Activated T-helper 2 cell treated with anti-CD3 and anti-CD28 coated beads, Interferon-gamma antibody, Interleukin-2, Interleukin-4, amounts not matched to agents 10 μg/mL and 5 μg/mL and 100 μg/mL, durations not matched to agents 14 hours and 24 hours and 36 hours (primary cell): Measurements from ENCODE around the gene DYDC1. TPM values are rescaled to one million over a fixed set of nuclear protein-coding genes. Genes with fewer than 3 reads are reported as not detected.

Experiments used
- DNase-seq: peaks from one replicate; pipeline ENCODE4 v3.0.0; 2021; ENCODE audit warnings: low spot score
- H3K27ac Mint-ChIP-seq: one replicate; pipeline ENCODE4 v1.8.0; 2021; ENCODE audit warnings: mixed read lengths
- H3K27me3 Mint-ChIP-seq: one replicate; pipeline ENCODE4 v1.8.0; 2021; ENCODE audit warnings: low read depth, mixed read lengths
- H3K36me3 Mint-ChIP-seq: one replicate; pipeline ENCODE4 v1.8.0; 2021; ENCODE audit warnings: low read depth, mixed read lengths
- H3K4me1 Mint-ChIP-seq: one replicate; pipeline ENCODE4 v1.8.0; 2021; ENCODE audit warnings: low read depth, mixed read lengths
- H3K4me3 Mint-ChIP-seq: one replicate; pipeline ENCODE4 v1.8.0; 2021; ENCODE audit warnings: low read depth, mild to moderate bottlenecking, moderate library complexity, mixed read lengths
- H3K9me3 Mint-ChIP-seq: one replicate; pipeline ENCODE4 v1.8.0; 2021; ENCODE audit warnings: mixed read lengths
- intact Hi-C: fragments of 100-400 bp; cut with micrococcal nuclease; formaldehyde crosslinking; loops from one replicate; pipeline ENCODE4 v1.15.1; 2023
- total RNA-seq: library from RNA; stranded (reverse); gene quantifications from 2 replicates; pipeline ENCODE4 v1.2.3, GENCODE V29; 2022

DYDC1 gene
- total RNA-seq, result not detected in 2 replicates

DNA sequence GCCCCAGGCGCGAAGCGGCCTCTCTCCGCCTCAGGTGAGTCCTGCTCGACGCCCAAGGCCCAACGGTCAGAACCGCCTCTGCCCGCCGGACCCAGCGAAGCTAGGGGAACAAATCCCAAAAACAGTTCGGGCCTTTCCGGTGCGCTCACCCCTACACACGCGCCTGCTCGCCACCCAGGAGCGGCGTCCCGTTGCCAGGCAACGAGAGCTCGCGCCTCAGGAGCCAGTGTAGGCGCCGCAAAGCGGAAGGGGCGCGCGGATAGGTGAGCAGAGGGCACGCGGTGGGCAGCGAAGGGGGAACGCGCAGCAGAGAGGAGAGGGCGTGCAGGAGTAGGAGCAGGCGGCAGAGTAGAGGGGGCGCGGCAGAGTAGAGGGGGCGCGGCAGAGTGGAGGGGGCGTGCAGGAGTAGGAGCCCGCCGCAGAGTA lies at the start of gene DYDC1, which contains the start of gene DYDC2:
TSS of gene DYDC1 (minus strand) at position 193 of the 426 bp plus-strand sequence. CDS start 4,154 bp downstream, outside the sequence.
TSS of gene DYDC2 (plus strand) at position 219 of the 426 bp plus-strand sequence. CDS start 5,663 bp downstream, outside the sequence.
- DNase-seq, result peak; percentile 32
- intact Hi-C loops, result no loop called here
- no peaks in the 10 kb centered on the region for H3K9me3 Mint-ChIP-seq
- peaks cover 44% of the 10 kb centered on the region for H3K27me3 Mint-ChIP-seq
- no peak within 1 kb of the TSS for H3K27ac Mint-ChIP-seq
- H3K36me3 Mint-ChIP-seq, result no peaks in the 10 kb centered on the region
- H3K4me1 Mint-ChIP-seq, result peaks cover 2% of the 10 kb centered on the region
- H3K4me3 Mint-ChIP-seq, result peak within 1 kb of the TSS; percentile 67

DNA sequence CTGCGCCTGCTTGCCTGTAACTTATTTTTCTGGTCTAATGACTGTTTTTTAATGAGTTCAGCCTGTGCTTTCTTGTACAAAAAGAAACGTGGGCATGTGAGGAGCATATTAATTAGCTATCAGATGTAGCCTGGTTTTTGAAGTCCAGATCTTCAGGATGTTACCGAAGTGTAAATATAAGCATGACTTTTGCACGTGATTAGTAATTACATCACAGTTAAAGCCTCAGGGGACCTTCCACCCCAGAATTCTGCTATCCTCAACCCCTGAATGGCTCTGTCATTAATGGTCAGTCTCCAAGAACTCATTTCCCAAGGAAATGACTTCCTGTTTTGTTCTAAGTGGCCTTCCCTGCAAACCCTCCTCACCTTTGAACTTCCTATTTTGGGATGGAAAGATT lies 49.6 kb upstream of the DYDC1 start:
- no peaks in the 10 kb centered on the region for H3K9me3 Mint-ChIP-seq
- no peak for DNase-seq
- H3K27ac Mint-ChIP-seq, result no peak overlapping the region
- no peaks in the 10 kb centered on the region for H3K36me3 Mint-ChIP-seq
- H3K4me1 Mint-ChIP-seq, result peaks cover 19% of the 10 kb centered on the region
- H3K4me3 Mint-ChIP-seq, result no peak overlapping the region
- intact Hi-C loops, result no loop called here
- H3K27me3 Mint-ChIP-seq, result peaks cover 28% of the 10 kb centered on the region

DNA sequence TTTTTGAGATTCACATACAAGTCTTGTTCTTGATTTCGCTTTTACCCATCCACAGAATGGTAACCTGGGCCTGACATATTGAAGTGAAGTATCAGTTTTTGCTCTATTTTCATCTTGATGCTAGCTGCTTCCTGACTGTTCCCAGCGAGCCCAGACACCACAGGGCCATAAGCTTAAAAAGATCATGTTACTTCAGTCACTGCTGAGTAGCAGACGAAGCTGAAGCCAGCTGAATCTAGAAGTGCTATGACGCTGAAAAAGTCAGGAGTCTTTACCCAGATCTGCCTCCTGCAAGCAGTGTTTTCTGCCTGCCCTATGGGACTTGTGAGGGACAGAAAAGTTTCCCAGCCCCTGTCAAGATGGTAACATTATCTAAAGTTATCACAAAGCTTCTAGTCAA lies 49.1 kb upstream of the DYDC1 start:
- Mint-ChIP-seq H3K4me1 (peaks cover 14% of the 10 kb centered on the region), H3K27ac (no peak overlapping the region), H3K27me3 (peaks cover 28% of the 10 kb centered on the region), H3K4me3 (no peak overlapping the region), H3K36me3 (no peaks in the 10 kb centered on the region), H3K9me3 (no peaks in the 10 kb centered on the region)
- DNase-seq, result no peak
- intact Hi-C loops, result no loop called here

DNA sequence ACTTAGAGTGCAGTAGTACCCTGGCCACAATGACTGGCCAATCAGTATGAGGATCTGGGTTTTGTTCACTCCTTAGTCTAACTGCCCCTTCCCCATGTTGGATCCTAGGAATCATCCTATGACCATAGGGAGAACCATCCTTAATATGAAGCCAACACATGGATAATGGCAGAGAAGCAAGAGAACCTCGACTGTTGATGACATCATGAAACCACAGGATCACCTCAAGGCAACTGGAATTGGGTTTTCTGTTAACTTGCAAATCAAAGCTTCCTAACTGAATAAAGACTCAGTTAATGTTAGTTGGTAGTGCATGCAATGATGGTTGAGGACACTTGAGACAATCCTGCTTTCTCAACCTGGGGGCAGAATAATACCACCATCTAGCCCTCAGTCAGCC lies 48.5 kb upstream of the DYDC1 start:
- no peak overlapping the region for H3K27ac Mint-ChIP-seq
- no peaks in the 10 kb centered on the region for H3K9me3 Mint-ChIP-seq
- intact Hi-C loops, result no loop called here
- H3K4me3 Mint-ChIP-seq, result no peak overlapping the region
- peaks cover 28% of the 10 kb centered on the region for H3K27me3 Mint-ChIP-seq
- no peaks in the 10 kb centered on the region for H3K36me3 Mint-ChIP-seq
- peaks cover 12% of the 10 kb centered on the region for H3K4me1 Mint-ChIP-seq
- no peak for DNase-seq

DNA sequence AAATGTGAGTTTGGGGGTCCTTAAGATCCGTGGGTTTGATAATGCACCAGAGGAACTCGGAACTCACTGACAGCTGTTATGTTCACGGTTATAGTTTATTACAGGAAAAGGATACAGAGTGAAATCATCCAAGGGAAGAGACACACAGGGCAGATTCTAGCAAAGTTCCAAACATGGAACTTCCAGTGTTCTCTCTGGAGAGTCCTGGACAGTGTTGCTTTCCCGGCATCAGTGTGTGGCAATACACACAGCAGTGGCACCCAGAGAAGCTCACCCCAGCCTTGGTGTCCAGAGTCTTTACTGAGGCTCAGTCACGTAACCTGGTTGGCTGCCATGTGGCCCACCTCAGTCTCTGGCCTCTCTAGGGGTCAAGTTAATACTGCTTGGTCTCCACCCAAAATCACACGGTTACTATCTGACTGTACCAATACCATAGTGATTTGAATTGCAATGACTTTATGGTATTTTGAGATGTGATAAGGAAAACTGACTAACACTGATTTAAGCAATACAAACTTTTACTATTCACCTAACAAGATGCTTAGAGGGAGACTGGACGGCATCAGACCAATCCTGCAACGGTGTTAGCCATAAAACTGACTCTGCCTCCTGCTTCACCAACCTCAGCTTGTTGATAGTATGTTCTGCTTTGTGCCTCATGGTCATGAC lies 43.7 kb upstream of the DYDC1 start:
- H3K9me3 Mint-ChIP-seq, result no peaks in the 10 kb centered on the region
- intact Hi-C loops, result no loop called here

DNA sequence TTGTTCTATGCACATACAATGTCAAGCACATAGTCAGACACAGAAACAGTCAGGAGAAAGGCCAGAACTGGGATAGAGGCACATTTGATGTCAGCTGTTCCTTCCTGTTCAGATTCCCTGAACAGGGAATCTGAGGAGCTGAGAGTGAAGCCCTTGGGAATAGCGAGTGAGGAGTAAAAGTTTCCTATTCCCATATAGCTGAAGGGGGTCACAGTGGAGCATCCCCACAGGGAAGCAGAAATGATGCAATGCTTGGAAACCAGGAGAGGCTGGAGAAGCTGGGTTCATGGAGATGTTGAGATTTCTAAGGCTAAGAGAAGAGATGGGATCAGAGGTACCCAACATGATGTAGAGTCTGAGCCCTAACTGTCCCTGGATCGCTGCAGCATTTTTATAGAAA lies 40.5 kb upstream of the DYDC1 start:
- no peak for DNase-seq
- H3K4me3 Mint-ChIP-seq, result no peak overlapping the region
- no peaks in the 10 kb centered on the region for H3K9me3 Mint-ChIP-seq
- H3K27me3 Mint-ChIP-seq, result peaks cover 11% of the 10 kb centered on the region
- intact Hi-C loops, result no loop called here
- no peaks in the 10 kb centered on the region for H3K36me3 Mint-ChIP-seq
- H3K4me1 Mint-ChIP-seq, result no peaks in the 10 kb centered on the region
- no peak overlapping the region for H3K27ac Mint-ChIP-seq

More for the DNA sequence above, 43.7 kb upstream of the DYDC1 start:
- no peak for DNase-seq
- Mint-ChIP-seq H3K36me3 (no peaks in the 10 kb centered on the region), H3K4me1 (no peaks in the 10 kb centered on the region), H3K27me3 (peaks cover 15% of the 10 kb centered on the region), H3K4me3 (no peak overlapping the region), H3K27ac (no peak overlapping the region)

DNA sequence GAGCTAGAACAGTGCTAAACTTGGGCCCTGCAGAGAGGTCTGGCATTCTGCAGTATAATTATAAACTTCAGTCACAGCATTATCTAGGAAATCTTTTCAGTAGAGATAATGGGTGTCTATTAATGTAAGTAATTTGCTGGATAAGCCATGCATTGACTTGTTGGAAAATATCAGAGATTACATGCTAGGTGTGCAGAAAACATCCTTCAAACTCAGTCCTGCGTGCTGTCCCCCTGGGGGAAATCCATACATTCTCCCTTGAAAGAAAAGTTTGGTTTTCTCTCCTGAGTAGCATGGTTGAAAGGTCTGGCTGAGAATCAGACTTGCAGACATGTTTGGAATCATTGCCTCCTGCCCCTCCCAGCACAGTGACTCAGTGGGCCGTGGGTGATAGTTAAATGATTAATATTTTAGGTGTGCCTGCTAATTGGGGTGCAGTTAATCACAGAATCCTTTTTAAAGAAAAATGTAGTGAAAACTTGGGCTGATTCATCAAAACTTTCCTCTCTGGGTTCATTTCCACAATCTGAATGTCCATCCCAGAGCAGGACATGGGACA lies 37.9 kb upstream of the DYDC1 start:
- intact Hi-C loops, result no loop called here
- H3K4me3 Mint-ChIP-seq, result no peak overlapping the region

DNA sequence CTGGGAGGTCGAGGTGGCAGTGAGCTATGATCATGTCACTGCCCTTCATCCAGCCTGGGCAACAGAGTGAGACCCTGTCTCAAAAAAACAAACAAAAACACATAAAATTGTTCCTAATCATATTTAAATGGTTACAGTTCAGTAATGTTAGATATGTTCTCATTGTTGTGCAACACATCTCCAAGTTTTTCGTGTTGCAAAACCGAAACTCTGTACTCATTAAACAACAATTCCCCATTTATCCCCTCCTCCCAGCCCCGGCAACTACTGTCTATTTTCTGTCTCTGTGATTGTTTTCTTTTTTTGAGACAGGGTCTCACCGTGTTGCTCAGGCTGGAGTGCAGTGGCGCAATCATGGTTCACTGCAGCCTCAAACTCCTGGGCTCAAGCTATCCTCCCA lies 35.7 kb upstream of the DYDC1 start:
- no peak for DNase-seq
- Mint-ChIP-seq H3K4me1 (no peaks in the 10 kb centered on the region), H3K9me3 (no peaks in the 10 kb centered on the region), H3K36me3 (no peaks in the 10 kb centered on the region), H3K27me3 (peaks cover 12% of the 10 kb centered on the region), H3K4me3 (no peak overlapping the region), H3K27ac (no peak overlapping the region)
- intact Hi-C loops, result no loop called here

More for the DNA sequence above, 37.9 kb upstream of the DYDC1 start:
- H3K36me3 Mint-ChIP-seq, result no peaks in the 10 kb centered on the region
- H3K27ac Mint-ChIP-seq, result no peak overlapping the region
- no peaks in the 10 kb centered on the region for H3K4me1 Mint-ChIP-seq
- no peaks in the 10 kb centered on the region for H3K9me3 Mint-ChIP-seq
- peaks cover 12% of the 10 kb centered on the region for H3K27me3 Mint-ChIP-seq
- DNase-seq, result no peak

DNA sequence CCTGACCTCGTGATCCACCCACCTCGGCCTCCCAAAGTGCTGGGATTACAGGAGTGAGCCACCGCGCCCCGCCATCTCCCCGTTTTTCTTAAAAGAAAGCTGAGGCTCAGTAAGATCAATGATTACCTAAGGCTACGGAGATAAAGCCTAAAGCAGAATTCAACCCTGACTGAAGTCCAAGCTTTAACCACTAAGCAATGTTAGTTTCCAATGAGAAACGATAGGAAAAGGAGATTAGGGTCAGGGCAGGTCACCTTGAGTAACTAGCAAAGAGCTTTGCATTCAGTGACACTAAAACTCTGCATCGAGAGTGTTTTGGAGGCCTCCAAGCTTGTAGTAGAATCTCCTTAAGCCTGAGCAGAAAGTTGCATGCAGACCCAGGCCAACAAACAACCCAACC lies 34.2 kb upstream of the DYDC1 start:
- no peak for DNase-seq
- Mint-ChIP-seq H3K36me3 (no peaks in the 10 kb centered on the region), H3K4me1 (no peaks in the 10 kb centered on the region), H3K27me3 (peaks cover 10% of the 10 kb centered on the region), H3K4me3 (no peak overlapping the region), H3K9me3 (no peaks in the 10 kb centered on the region), H3K27ac (no peak overlapping the region)
- intact Hi-C loops, result no loop called here

DNA sequence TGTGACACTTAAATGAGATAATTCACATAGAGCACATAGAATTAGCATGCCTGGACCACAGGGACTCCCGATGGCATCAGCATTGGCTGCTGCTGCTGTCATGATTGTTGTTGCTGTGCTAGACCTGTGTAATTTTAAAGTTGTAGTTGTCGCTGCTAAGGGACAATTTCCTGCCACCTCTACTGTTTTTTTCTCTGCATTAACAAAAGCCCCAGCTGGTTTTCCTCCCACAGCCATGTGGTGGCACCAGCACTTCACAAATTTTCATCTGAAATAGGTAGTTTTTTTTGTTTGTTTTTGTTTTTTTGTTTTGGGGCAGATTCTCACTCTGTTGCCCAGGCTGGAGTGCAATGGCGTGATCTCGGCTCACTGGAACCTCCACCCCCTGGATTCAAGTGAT lies 26.4 kb upstream of the DYDC1 start:
- intact Hi-C loops, result loop anchor here (1.0 to 10.0 kb wide), 6 partner anchors 60 to 564 kb away; partner anchors contain the start of gene SH2D4B
- H3K9me3 Mint-ChIP-seq, result no peaks in the 10 kb centered on the region
- DNase-seq, result peak; percentile 22
- no peak overlapping the region for H3K27ac Mint-ChIP-seq
- H3K27me3 Mint-ChIP-seq, result peaks cover 13% of the 10 kb centered on the region
- peaks cover 16% of the 10 kb centered on the region for H3K4me1 Mint-ChIP-seq
- no peak overlapping the region for H3K4me3 Mint-ChIP-seq
- H3K36me3 Mint-ChIP-seq, result no peaks in the 10 kb centered on the region

DNA sequence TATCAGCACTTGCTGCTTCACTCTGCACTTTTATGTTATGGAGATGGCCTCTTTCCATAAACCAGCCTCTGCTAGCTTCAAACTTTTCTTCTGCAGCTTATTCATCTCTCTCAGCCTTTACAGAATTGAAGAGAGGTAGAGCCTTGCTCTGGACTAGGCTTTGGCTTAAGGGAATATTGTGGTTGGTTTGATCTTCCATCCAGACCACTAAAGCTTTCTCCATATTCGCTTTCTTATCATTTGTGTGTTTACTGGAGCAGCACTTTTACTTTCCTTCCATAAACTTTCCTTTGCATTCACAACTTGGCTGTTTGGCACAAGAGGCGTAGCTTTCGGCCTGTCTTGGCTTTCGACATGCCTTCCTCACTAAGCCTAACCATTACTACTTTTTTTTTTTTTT lies 23.6 kb upstream of the DYDC1 start:
- intact Hi-C loops, result loop anchor here (5.0 to 10.0 kb wide), 4 partner anchors 155 to 567 kb away; partner anchors contain the start of gene SH2D4B
- no peak for DNase-seq

DNA sequence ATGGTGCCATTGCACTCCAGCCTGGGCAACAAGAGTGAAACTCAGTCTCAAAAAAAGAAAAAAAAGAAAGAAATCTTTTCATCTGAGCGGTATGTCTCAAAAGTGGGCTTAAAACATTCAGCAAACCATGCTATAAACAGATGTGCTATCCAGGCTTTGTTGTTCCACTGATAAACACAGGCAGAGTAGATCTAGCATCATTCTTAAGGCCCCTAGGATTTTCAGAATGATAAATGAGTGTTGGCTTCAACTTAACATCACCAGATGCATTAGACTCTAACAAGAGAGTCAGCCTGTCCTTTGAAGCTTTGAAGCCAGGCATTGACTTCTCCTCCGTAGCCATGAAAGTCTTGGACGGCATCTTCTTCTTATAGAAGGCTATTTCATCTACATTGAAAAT lies 23.1 kb upstream of the DYDC1 start:
- H3K27me3 Mint-ChIP-seq, result peaks cover 20% of the 10 kb centered on the region
- H3K36me3 Mint-ChIP-seq, result no peaks in the 10 kb centered on the region

More for the DNA sequence above, 23.6 kb upstream of the DYDC1 start:
- Mint-ChIP-seq H3K4me1 (peaks cover 16% of the 10 kb centered on the region), H3K9me3 (no peaks in the 10 kb centered on the region), H3K27ac (no peak overlapping the region), H3K27me3 (peaks cover 20% of the 10 kb centered on the region), H3K4me3 (no peak overlapping the region), H3K36me3 (no peaks in the 10 kb centered on the region)

DNA sequence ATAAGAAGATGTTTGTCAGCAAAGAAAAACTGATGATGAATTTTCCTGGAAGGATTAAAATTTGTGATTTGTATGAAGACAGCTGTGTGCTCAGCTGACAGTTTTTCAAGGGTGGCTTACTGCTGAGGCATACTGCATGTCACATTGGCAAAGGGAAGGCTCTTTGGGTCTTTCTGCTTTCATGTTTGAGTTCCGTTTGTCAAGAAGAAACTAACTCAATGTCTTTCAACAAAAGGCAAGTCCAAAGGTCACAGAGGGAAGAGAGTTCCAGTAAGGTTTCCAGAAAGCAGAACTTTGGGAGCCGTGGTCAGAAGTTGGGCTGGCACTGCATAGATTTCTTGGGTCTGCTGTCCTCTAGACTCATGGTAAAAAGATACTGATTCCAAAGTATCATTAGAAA lies 16.9 kb upstream of the DYDC1 start:
- intact Hi-C loops, result no loop called here
- H3K36me3 Mint-ChIP-seq, result no peaks in the 10 kb centered on the region

More for the DNA sequence above, 23.1 kb upstream of the DYDC1 start:
- Mint-ChIP-seq H3K27ac (no peak overlapping the region), H3K4me3 (no peak overlapping the region), H3K4me1 (peaks cover 16% of the 10 kb centered on the region), H3K9me3 (no peaks in the 10 kb centered on the region)
- no peak for DNase-seq
- intact Hi-C loops, result loop anchor here (2.0 to 10.0 kb wide), 6 partner anchors 33 to 568 kb away; partner anchors contain the start of gene SH2D4B

More for the DNA sequence above, 16.9 kb upstream of the DYDC1 start:
- H3K27ac Mint-ChIP-seq, result no peak overlapping the region
- H3K9me3 Mint-ChIP-seq, result no peaks in the 10 kb centered on the region
- H3K4me3 Mint-ChIP-seq, result no peak overlapping the region
- DNase-seq, result no peak
- H3K4me1 Mint-ChIP-seq, result peaks cover 5% of the 10 kb centered on the region
- H3K27me3 Mint-ChIP-seq, result peaks cover 12% of the 10 kb centered on the region
